H1 (cell line): Measurements from ENCODE around the gene ATXN7. TPM values are rescaled to one million over a fixed set of nuclear protein-coding genes. Genes with fewer than 3 reads are reported as not detected.

Source experiments
- CTCF ChIA-PET: fragments of 300-600 bp; sonication (Branson Sonifier 250); formaldehyde crosslinking; loops from one replicate; lab custom pipeline; 2021; ENCODE audit not compliant: partially characterized antibody; lab: Charles Lee
- POLR2A ChIA-PET: fragments of 300-600 bp; sonication (Branson Sonifier 250); formaldehyde crosslinking; loops from one replicate; lab custom pipeline; 2021; ENCODE audit warnings: inconsistent platforms; ENCODE audit not compliant: partially characterized antibody; lab: Charles Lee
- DNase-seq, 2 experiments: peaks; one replicate each; pipeline versions ENCODE4 v3.0.0 to v3.0.0-alpha.2; 2010 to 2022; ENCODE audit warnings: low spot score in 2 of 2, low read depth in 1 of 2, mixed read lengths in 1 of 2
- FAIRE-seq: peaks from 2 replicates; lab custom pipeline; 2011; peaks lifted over from hg19 to GRCh38; lab: Jason Lieb, UNC
- H2AFZ ChIP-seq: 2 replicates; pipeline ENCODE4 v1.8.1; 2012; ENCODE audit warnings: low read length, inconsistent platforms
- H2AK5ac ChIP-seq: 2 replicates; pipeline ENCODE4 v1.6.1; 2013; ENCODE audit warnings: low read depth, low read length
- H2BK120ac ChIP-seq: replicated peaks from 2 replicates; pipeline ENCODE3; 2013; ENCODE audit warnings: low read depth, low read length, inconsistent platforms
- H2BK12ac ChIP-seq: 2 replicates; pipeline ENCODE4 v1.6.1; 2013; ENCODE audit warnings: low read depth, low read length
- H2BK15ac ChIP-seq: 2 replicates; pipeline ENCODE4 v1.6.1; 2013; ENCODE audit warnings: low read length
- H2BK20ac ChIP-seq: 2 replicates; pipeline ENCODE4 v1.6.1; 2013; ENCODE audit warnings: low read length
- H2BK5ac ChIP-seq: 2 replicates; pipeline ENCODE4 v1.6.1; 2013; ENCODE audit warnings: low read depth, low read length
- H3K14ac ChIP-seq: 2 replicates; pipeline ENCODE4 v1.6.1; 2013; ENCODE audit warnings: inconsistent platforms; ENCODE audit not compliant: insufficient read length
- H3K18ac ChIP-seq: 2 replicates; pipeline ENCODE4 v1.6.1; 2013; ENCODE audit warnings: low read length; ENCODE audit errors: extremely low read depth
- H3K23ac ChIP-seq: 2 replicates; pipeline ENCODE4 v1.6.1; 2013; ENCODE audit warnings: inconsistent platforms; ENCODE audit not compliant: insufficient read length
- H3K23me2 ChIP-seq: 2 replicates; pipeline ENCODE4 v1.6.1; 2013; ENCODE audit warnings: low read depth, low read length
- H3K27ac ChIP-seq: 2 replicates; pipeline ENCODE4 v1.6.1; 2011; ENCODE audit warnings: low read depth, low read length, inconsistent platforms
- H3K27me3 ChIP-seq, 4 experiments: replicated peaks in 1 of 4; 1 replicate in 1 of 4; 2 replicates in 3 of 4; pipeline versions ENCODE4 v1.6.1 to v1.8.1; 2011 to 2013; ENCODE audit warnings: low read length in 3 of 4, mild to moderate bottlenecking in 3 of 4, inconsistent platforms in 2 of 4, mixed read lengths in 2 of 4, moderate library complexity in 1 of 4; ENCODE audit not compliant: control insufficient read depth in 3 of 4, insufficient read depth in 3 of 4; ENCODE audit errors: extremely low read depth in 1 of 4
- H3K36me3 ChIP-seq, 4 experiments: 2 replicates each; pipeline versions ENCODE4 v1.6.1 to v1.8.1; 2011 to 2013; ENCODE audit warnings: mild to moderate bottlenecking in 4 of 4, low read length in 3 of 4, moderate library complexity in 2 of 4, control low read depth in 1 of 4, inconsistent platforms in 1 of 4; ENCODE audit not compliant: insufficient read depth in 4 of 4, control insufficient read depth in 2 of 4
- H3K4ac ChIP-seq: replicated peaks from 2 replicates; pipeline ENCODE3; 2013; ENCODE audit warnings: low read length, low read depth, mixed read lengths, inconsistent platforms; ENCODE audit not compliant: insufficient read length
- H3K4me1 ChIP-seq, 4 experiments: replicated peaks in 1 of 4; 1 replicate in 1 of 4; 2 replicates in 3 of 4; pipeline versions ENCODE4 v1.6.1 to v1.8.1; 2011 to 2013; ENCODE audit warnings: low read length in 3 of 4, inconsistent platforms in 2 of 4, mixed read lengths in 1 of 4; ENCODE audit not compliant: insufficient read depth in 4 of 4, control insufficient read depth in 3 of 4
- H3K4me2 ChIP-seq, 2 experiments: 2 replicates each; pipeline versions ENCODE4 v1.6.1 to v1.8.1; 2011 to 2013; ENCODE audit warnings: low read depth in 2 of 2, low read length in 2 of 2, control low read depth in 1 of 2, inconsistent platforms in 1 of 2, mild to moderate bottlenecking in 1 of 2; ENCODE audit not compliant: insufficient read depth in 1 of 2
- H3K4me3 ChIP-seq, 4 experiments: fragments of 200-600, 300-600 bp in 1 of 4; sonication (generic), shearing (Covaris generic), sonication (Bioruptor Twin) in 1 of 4; 2 replicates each; pipeline versions ENCODE4 v1.5.1 to v1.8.1; 2011 to 2016; ENCODE audit warnings: low read length in 4 of 4, low read depth in 3 of 4, control low read depth in 2 of 4, inconsistent platforms in 2 of 4, mild to moderate bottlenecking in 2 of 4, mixed read lengths in 1 of 4, moderate library complexity in 1 of 4; ENCODE audit not compliant: insufficient read depth in 2 of 4; ENCODE audit errors: extremely low read depth in 1 of 4
- H3K56ac ChIP-seq: replicated peaks from 2 replicates; pipeline ENCODE3; 2013; ENCODE audit warnings: low read depth, mild to moderate bottlenecking, mixed read lengths, low read length, inconsistent platforms; ENCODE audit not compliant: insufficient read length
- H3K79me1 ChIP-seq: 2 replicates; pipeline ENCODE4 v1.6.1; 2013; ENCODE audit warnings: low read depth, low read length, control low read depth
- H3K79me2 ChIP-seq, 2 experiments: 2 replicates each; pipeline versions ENCODE4 v1.6.1 to v1.8.1; 2012 to 2013; ENCODE audit warnings: low read length in 2 of 2, mild to moderate bottlenecking in 2 of 2, inconsistent platforms in 1 of 2; ENCODE audit not compliant: insufficient read depth in 2 of 2, control insufficient read depth in 1 of 2
- H3K9ac ChIP-seq, 4 experiments: replicated peaks in 1 of 4; 1 replicate in 1 of 4; 2 replicates in 3 of 4; pipeline versions ENCODE4 v1.6.1 to v1.8.1; 2011 to 2013; ENCODE audit warnings: low read depth in 3 of 4, low read length in 3 of 4, control low read depth in 2 of 4, mild to moderate bottlenecking in 2 of 4, moderate library complexity in 2 of 4, inconsistent platforms in 1 of 4; ENCODE audit errors: extremely low read depth in 1 of 4
- H3K9me3 ChIP-seq, 2 experiments: 2 replicates each; pipeline versions ENCODE4 v1.6.1 to v1.8.1; 2012 to 2013; ENCODE audit warnings: mild to moderate bottlenecking in 2 of 2, moderate library complexity in 2 of 2, control low read depth in 1 of 2, inconsistent platforms in 1 of 2, low read depth in 1 of 2, low read length in 1 of 2, mixed read lengths in 1 of 2; ENCODE audit not compliant: insufficient read depth in 2 of 2
- H4K20me1 ChIP-seq, 2 experiments: replicated peaks in 1 of 2; 2 replicates each; pipeline versions ENCODE3 to v1.8.1; 2011 to 2013; ENCODE audit warnings: inconsistent platforms in 2 of 2, low read length in 2 of 2, mild to moderate bottlenecking in 1 of 2; ENCODE audit not compliant: insufficient read depth in 2 of 2, control insufficient read depth in 1 of 2
- H4K5ac ChIP-seq: 2 replicates; pipeline ENCODE4 v1.6.1; 2013; ENCODE audit warnings: low read length, low read depth, mixed read lengths, inconsistent platforms; ENCODE audit not compliant: insufficient read length
- H4K8ac ChIP-seq: 2 replicates; pipeline ENCODE4 v1.8.0; 2013; ENCODE audit warnings: mild to moderate bottlenecking, moderate library complexity, low read length, inconsistent platforms; ENCODE audit not compliant: insufficient read depth; ENCODE audit errors: extremely low read depth
- H4K91ac ChIP-seq: replicated peaks from 2 replicates; pipeline ENCODE3; 2013; ENCODE audit warnings: low read length, mixed read lengths, inconsistent platforms; ENCODE audit not compliant: insufficient read length
- EGR1 ChIP-seq: IDR thresholded peaks from 2 replicates; pipeline ENCODE4 v1.6.1; 2011; ENCODE audit warnings: low read depth, low read length, borderline replicate concordance
- GTF2F1 ChIP-seq: IDR thresholded peaks from 2 replicates; pipeline ENCODE4 v1.6.1; 2012; ENCODE audit warnings: low read depth, low read length, improper control_type of control experiment, borderline replicate concordance
- POLR2A ChIP-seq, 2 experiments: IDR thresholded peaks; 1 replicate in 1 of 2; 2 replicates in 1 of 2; pipeline ENCODE4 v1.6.1; 2011; ENCODE audit warnings: low read depth in 2 of 2, low read length in 2 of 2, mild to moderate bottlenecking in 2 of 2; ENCODE audit errors: control extremely low read depth in 1 of 2
- TBP ChIP-seq: IDR thresholded peaks from 2 replicates; pipeline ENCODE4 v1.6.1; 2011; ENCODE audit warnings: low read depth, low read length, improper control_type of control experiment
- WGBS, 2 experiments: shearing (Covaris generic) in 1 of 2; methylation state at CpG; one replicate each; pipeline versions ENCODE4 v1.1.6 to v1.1.7; 2013 to 2015; ENCODE audit warnings: low lambda C conversion rate in 2 of 2, mixed read lengths in 2 of 2, inconsistent platforms in 1 of 2, low coverage in 1 of 2, missing lambda C conversion rate in 1 of 2; ENCODE audit not compliant: insufficient replicate concordance in 2 of 2, insufficient coverage in 1 of 2, insufficient read length in 1 of 2; ENCODE audit errors: extremely low coverage in 1 of 2, missing lambda C conversion rate in 1 of 2; 5-methylcytosine and 5-hydroxymethylcytosine counted together
- polyA plus RNA-seq, 7 experiments: library from polyadenylated mRNA; depleted of rRNA in 3 of 7; stranded (reverse) in 5 of 7; unstranded in 2 of 7; fragments of >200 nt in 5 of 7; fragments of 200-250 nt in 2 of 7; gene quantifications; 1 replicate in 5 of 7; 2 replicates in 1 of 7; 4 replicates in 1 of 7; pipeline versions ENCODE4 v1.2.1 to v1.2.3, GENCODE V29; 2011 to 2013; ENCODE audit warnings: missing spikeins in 2 of 7, mixed read lengths in 2 of 7
- total RNA-seq: library from RNA; stranded (reverse); fragmentation: NEBNext Ultra II Directional; extraction: Animal tissue kit (Norgen Biotek cat#: 25700); gene quantifications from 2 replicates; pipeline ENCODE4 v1.2.1, GENCODE V29; 2021

Gene ATXN7
- total and polyA plus RNA-seq, 2 of the 8 experiments (the other 6 are each of a cell fraction or from before 2014, with no cell fraction given), result 15.5 to 16.8 TPM

DNA sequence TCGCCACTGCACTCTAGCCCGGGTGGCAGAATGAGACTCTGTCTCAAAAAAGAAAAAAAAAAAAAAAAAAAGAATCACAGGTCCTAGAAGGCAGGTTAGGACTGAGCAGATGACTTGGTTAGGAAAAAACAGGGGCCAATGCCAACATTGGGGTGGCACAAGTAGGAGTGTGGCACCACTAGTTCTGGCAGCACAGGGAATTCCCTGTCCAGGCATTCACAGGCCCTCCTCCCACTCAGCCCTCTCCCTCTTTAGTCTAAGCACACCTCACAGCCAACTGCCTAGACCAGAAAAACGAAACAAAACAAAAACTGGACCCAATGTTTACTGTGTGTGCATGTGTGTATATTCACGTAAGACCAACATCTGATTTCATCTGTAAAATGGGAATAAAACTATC is 10.6 kb upstream of the ATXN7 start:
- Histone ChIP-seq H2BK20ac (no peak overlapping the region), H3K4me2 (no peak overlapping the region), H3K27ac (no peak overlapping the region), H2BK15ac (no peak overlapping the region), H3K36me3 (no peaks in the 10 kb centered on the region), H2AFZ (no peak overlapping the region), H4K8ac (no peak overlapping the region), H3K56ac (no peak overlapping the region), H2AK5ac (no peak overlapping the region), H4K91ac (no peak overlapping the region), H3K4me1 (peaks cover 0 to 13% (median 4%) of the 10 kb centered on the region in 4 experiments; a peak in 4 of 7 replicates), H3K18ac (no peak overlapping the region), H2BK120ac (no peak overlapping the region), H3K9ac (no peak overlapping the region), H4K5ac (no peak overlapping the region), H3K79me1 (no peaks in the 10 kb centered on the region), H2BK12ac (no peak overlapping the region), H2BK5ac (no peak overlapping the region), H3K23me2 (no peaks in the 10 kb centered on the region), H4K20me1 (no peaks in the 10 kb centered on the region), H3K79me2 (peaks cover 0 to 31% of the 10 kb centered on the region in 2 experiments; a peak in 2 of 4 replicates), H3K4me3 (no peak overlapping the region), H3K9me3 (no peaks in the 10 kb centered on the region), H3K23ac (no peak overlapping the region), H3K4ac (no peak overlapping the region), H3K27me3 (no peaks in the 10 kb centered on the region), H3K14ac (no peak overlapping the region)
- FAIRE-seq, result no peak
- CTCF ChIA-PET, result no interaction called here
- 87% methylated on average over 4 of the region's 4 CpGs; no CpG with 5 or more reads in 1 of the 2 experiments for WGBS, 2 experiments
- POLR2A ChIA-PET, result interaction anchor here (0.7 to 1.0 kb wide), 2 partner anchors 18 to 98 kb away, joined by 3 read pairs; no protein-coding TSS in a partner anchor
- no peak for DNase-seq
- TF ChIP-seq GTF2F1 (no peak), EGR1 (no peak), POLR2A (IDR thresholded peaks at IDR 0.05; ENCODE audit: control extremely low read depth in 1 of 2, low read depth in 2 of 2, low read length in 2 of 2) (no peak), TBP (no peak)
